Astrocyte (in vitro differentiated cells and primary cell): ENCODE results near the gene MAGI1. TPM values are rescaled to one million over a fixed set of nuclear protein-coding genes. Genes with fewer than 3 reads are reported as not detected.
A peak's percentile ranks its signal among the peaks of the same experiment; 100 is the strongest.
"Not testable (repeated sequence)": the region's sequence is repeated elsewhere in the genome, so short reads cannot be mapped to it uniquely, and the experiment has no call there.

Experiments
- DNase-seq: peaks from one replicate; pipeline ENCODE4 v3.0.0-alpha.2; 2010; ENCODE audit warnings: low read depth
- FAIRE-seq: peaks from 2 replicates; lab custom pipeline; 2011; peaks lifted over from hg19 to GRCh38; lab: Jason Lieb, UNC
- H2AFZ ChIP-seq: 2 replicates; pipeline ENCODE4 v1.6.0; 2012; ENCODE audit warnings: low read depth, low read length, inconsistent platforms
- H3K27ac ChIP-seq: 2 replicates; pipeline ENCODE4 v1.5.1; 2011; ENCODE audit warnings: low read depth, low read length, inconsistent platforms
- H3K27me3 ChIP-seq: 2 replicates; pipeline ENCODE4 v1.6.0; 2011; ENCODE audit warnings: low read length, inconsistent platforms; ENCODE audit not compliant: insufficient read depth
- H3K36me3 ChIP-seq: 2 replicates; pipeline ENCODE4 v1.5.1; 2011; ENCODE audit warnings: low read length, inconsistent platforms; ENCODE audit not compliant: insufficient read depth
- H3K4me1 ChIP-seq: 2 replicates; pipeline ENCODE4 v1.5.1; 2011; ENCODE audit warnings: low read length, inconsistent platforms; ENCODE audit not compliant: insufficient read depth
- H3K4me2 ChIP-seq: 2 replicates; pipeline ENCODE4 v1.6.0; 2012; ENCODE audit warnings: low read length, inconsistent platforms
- H3K4me3 ChIP-seq: 2 replicates; pipeline ENCODE4 v1.5.1; 2011; ENCODE audit warnings: low read depth, mild to moderate bottlenecking, low read length, inconsistent platforms; ENCODE audit not compliant: insufficient read depth
- H3K79me2 ChIP-seq: 2 replicates; pipeline ENCODE4 v1.6.0; 2012; ENCODE audit warnings: mild to moderate bottlenecking, low read length, inconsistent platforms; ENCODE audit not compliant: insufficient read depth
- H3K9ac ChIP-seq: 2 replicates; pipeline ENCODE4 v1.6.0; 2012; ENCODE audit warnings: mild to moderate bottlenecking, low read length, inconsistent platforms
- H3K9me3 ChIP-seq: 2 replicates; pipeline ENCODE4 v1.5.1; 2012; ENCODE audit warnings: low read depth, mild to moderate bottlenecking, low read length, inconsistent platforms; ENCODE audit not compliant: insufficient read depth
- H4K20me1 ChIP-seq: 2 replicates; pipeline ENCODE4 v1.6.0; 2012; ENCODE audit warnings: low read length, inconsistent platforms; ENCODE audit not compliant: insufficient read depth
- H3K27ac Mint-ChIP-seq: one replicate; pipeline ENCODE4 v1.8.0; 2021; ENCODE audit warnings: mild to moderate bottlenecking, mixed read lengths; ENCODE audit not compliant: unreplicated experiment
- H3K27me3 Mint-ChIP-seq: one replicate; pipeline ENCODE4 v1.8.0; 2021; ENCODE audit warnings: low read depth, mixed read lengths; ENCODE audit not compliant: unreplicated experiment
- H3K36me3 Mint-ChIP-seq: one replicate; pipeline ENCODE4 v1.8.0; 2021; ENCODE audit warnings: low read depth, mixed read lengths; ENCODE audit not compliant: unreplicated experiment
- H3K4me1 Mint-ChIP-seq: one replicate; pipeline ENCODE4 v1.8.0; 2021; ENCODE audit warnings: low read depth, mixed read lengths; ENCODE audit not compliant: unreplicated experiment
- H3K4me3 Mint-ChIP-seq: one replicate; pipeline ENCODE4 v1.8.0; 2021; ENCODE audit warnings: mild to moderate bottlenecking, moderate library complexity, mixed read lengths; ENCODE audit not compliant: unreplicated experiment
- H3K9me3 Mint-ChIP-seq: one replicate; pipeline ENCODE4 v1.8.0; 2021; ENCODE audit warnings: mild to moderate bottlenecking, mixed read lengths; ENCODE audit not compliant: unreplicated experiment
- EZH2 ChIP-seq: IDR thresholded peaks from 2 replicates; pipeline ENCODE4 v1.6.1; 2012; ENCODE audit warnings: mild to moderate bottlenecking, low read length, inconsistent platforms; ENCODE audit not compliant: insufficient read depth
- total RNA-seq: library from RNA; stranded (reverse); gene quantifications from 2 replicates; pipeline ENCODE4 v1.2.1, GENCODE V29; 2021
- TF ChIP-seq, protein P1 (sequence below): IDR thresholded peaks from 2 replicates; pipeline ENCODE4 v1.5.1; 2011; ENCODE audit warnings: low read depth, mild to moderate bottlenecking, inconsistent platforms, low read length, moderate library complexity; ENCODE audit not compliant: insufficient read depth

The MAGI1 gene
- total RNA-seq, 1 donor from 2014 or later = 31.8 TPM

DNA sequence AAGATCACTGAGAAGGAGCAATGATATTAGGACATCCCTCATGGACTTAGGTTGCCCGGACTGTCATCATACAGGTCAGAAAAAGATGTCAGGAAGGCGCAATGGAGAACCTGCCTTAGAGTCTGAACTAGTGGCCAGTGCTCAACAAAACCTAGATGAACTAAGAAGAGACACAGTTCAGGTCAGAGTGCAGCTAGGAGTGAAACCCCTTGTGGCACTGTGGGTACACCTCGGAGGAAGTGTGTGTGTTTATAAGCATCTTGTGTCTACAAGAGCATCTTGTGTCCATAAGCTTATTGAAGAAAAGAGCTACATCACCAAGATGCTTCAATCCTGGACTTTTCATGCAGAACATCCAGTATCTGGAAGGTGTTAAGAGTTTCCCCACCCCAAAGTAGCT is 315.7 kb downstream of the MAGI1 start:
- FAIRE-seq = no peak
- H3K4me2 ChIP-seq = no peak overlapping the region
- no peaks in the 10 kb centered on the region for H3K4me1 ChIP-seq
- H3K27me3 Mint-ChIP-seq = no peaks in the 10 kb centered on the region
- no peak overlapping the region for H2AFZ ChIP-seq
- no peaks in the 10 kb centered on the region for H3K36me3 Mint-ChIP-seq
- no peaks in the 10 kb centered on the region for H3K36me3 ChIP-seq
- H4K20me1 ChIP-seq = peaks cover 6% of the 10 kb centered on the region
- H3K4me1 Mint-ChIP-seq = peaks cover 14% of the 10 kb centered on the region
- TF ChIP-seq, protein P1, sequence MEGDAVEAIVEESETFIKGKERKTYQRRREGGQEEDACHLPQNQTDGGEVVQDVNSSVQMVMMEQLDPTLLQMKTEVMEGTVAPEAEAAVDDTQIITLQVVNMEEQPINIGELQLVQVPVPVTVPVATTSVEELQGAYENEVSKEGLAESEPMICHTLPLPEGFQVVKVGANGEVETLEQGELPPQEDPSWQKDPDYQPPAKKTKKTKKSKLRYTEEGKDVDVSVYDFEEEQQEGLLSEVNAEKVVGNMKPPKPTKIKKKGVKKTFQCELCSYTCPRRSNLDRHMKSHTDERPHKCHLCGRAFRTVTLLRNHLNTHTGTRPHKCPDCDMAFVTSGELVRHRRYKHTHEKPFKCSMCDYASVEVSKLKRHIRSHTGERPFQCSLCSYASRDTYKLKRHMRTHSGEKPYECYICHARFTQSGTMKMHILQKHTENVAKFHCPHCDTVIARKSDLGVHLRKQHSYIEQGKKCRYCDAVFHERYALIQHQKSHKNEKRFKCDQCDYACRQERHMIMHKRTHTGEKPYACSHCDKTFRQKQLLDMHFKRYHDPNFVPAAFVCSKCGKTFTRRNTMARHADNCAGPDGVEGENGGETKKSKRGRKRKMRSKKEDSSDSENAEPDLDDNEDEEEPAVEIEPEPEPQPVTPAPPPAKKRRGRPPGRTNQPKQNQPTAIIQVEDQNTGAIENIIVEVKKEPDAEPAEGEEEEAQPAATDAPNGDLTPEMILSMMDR = no peak
- TF ChIP-seq EZH2 = no peak
- no peak overlapping the region for H3K27ac ChIP-seq
- no peaks in the 10 kb centered on the region for H3K27me3 ChIP-seq
- no peak overlapping the region for H3K4me3 ChIP-seq
- no peaks in the 10 kb centered on the region for H3K9me3 Mint-ChIP-seq
- no peaks in the 10 kb centered on the region for H3K79me2 ChIP-seq
- no peak overlapping the region for H3K27ac Mint-ChIP-seq
- no peak overlapping the region for H3K9ac ChIP-seq
- H3K4me3 Mint-ChIP-seq = no peak overlapping the region
- H3K9me3 ChIP-seq = no peaks in the 10 kb centered on the region
- no peak for DNase-seq

GRCh38 chr3:65720989-65721737 is 317.6 kb downstream of the MAGI1 start:
- Mint-ChIP-seq H3K27ac (no peak overlapping the region), H3K36me3 (peaks cover 1% of the 10 kb centered on the region), H3K9me3 (no peaks in the 10 kb centered on the region), H3K27me3 (no peaks in the 10 kb centered on the region), H3K4me3 (no peak overlapping the region), H3K4me1 (peaks cover 23% of the 10 kb centered on the region)
- no peaks in the 10 kb centered on the region for H4K20me1 ChIP-seq
- H3K36me3 ChIP-seq = no peaks in the 10 kb centered on the region
- no peaks in the 10 kb centered on the region for H3K9me3 ChIP-seq
- H3K4me2 ChIP-seq = no peak overlapping the region
- no peaks in the 10 kb centered on the region for H3K4me1 ChIP-seq
- H3K27ac ChIP-seq = no peak overlapping the region
- no peak for FAIRE-seq
- H3K79me2 ChIP-seq = no peaks in the 10 kb centered on the region
- TF ChIP-seq, protein P1 = no peak
- no peak for TF ChIP-seq EZH2
- no peak overlapping the region for H3K4me3 ChIP-seq
- DNase-seq = no peak
- H3K9ac ChIP-seq = no peak overlapping the region
- no peaks in the 10 kb centered on the region for H3K27me3 ChIP-seq
- H2AFZ ChIP-seq = no peak overlapping the region

DNA sequence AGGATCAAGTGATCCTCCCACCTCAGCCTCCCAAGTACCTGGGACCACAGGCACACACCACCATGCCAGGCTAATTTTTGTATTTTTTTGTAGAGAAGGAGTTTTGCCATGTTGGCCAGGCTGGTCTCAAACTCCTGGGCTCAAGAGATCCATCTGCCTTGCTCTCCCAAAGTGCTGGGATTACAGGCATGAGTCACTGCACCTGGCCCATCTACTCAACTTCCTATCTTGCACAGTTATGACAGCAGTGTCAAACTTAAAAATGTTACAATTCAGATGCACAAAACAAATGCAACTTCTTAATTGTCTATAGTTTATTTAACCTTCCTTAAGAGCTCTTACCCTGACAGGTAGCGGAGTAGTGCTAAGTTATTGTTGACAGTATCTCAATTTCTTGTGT is 319.1 kb downstream of the MAGI1 start:
- H3K4me2 ChIP-seq, H3K4me3 Mint-ChIP-seq, H3K27ac ChIP-seq, H3K36me3 Mint-ChIP-seq, H3K27me3 ChIP-seq, H3K36me3 ChIP-seq, H3K4me1 ChIP-seq, H2AFZ ChIP-seq, H3K9ac ChIP-seq, H3K27ac Mint-ChIP-seq, H3K27me3 Mint-ChIP-seq, H4K20me1 ChIP-seq, FAIRE-seq, H3K9me3 Mint-ChIP-seq, H3K9me3 ChIP-seq, H3K4me3 ChIP-seq, H3K79me2 ChIP-seq: not testable (repeated sequence)
- DNase-seq = peak; percentile 3
- H3K4me1 Mint-ChIP-seq = peaks cover 27% of the 10 kb centered on the region
